IPS DF 6.9 (cell line): ENCODE data around the gene BAMBI.

Experiments
- DNase-seq: peaks from one replicate; pipeline ENCODE4 v3.0.0-alpha.2; 2013; ENCODE audit warnings: low read depth, low spot score
- H3K27ac ChIP-seq: one replicate; pipeline ENCODE4 v1.5.1; 2013; ENCODE audit warnings: low read length, control low read depth
- H3K27me3 ChIP-seq: 2 replicates; pipeline ENCODE4 v1.6.1; 2013; ENCODE audit warnings: mild to moderate bottlenecking, low read length; ENCODE audit not compliant: control insufficient read depth, insufficient read depth
- H3K36me3 ChIP-seq: 2 replicates; pipeline ENCODE4 v1.6.1; 2013; ENCODE audit warnings: low read length; ENCODE audit not compliant: control insufficient read depth, insufficient read depth
- H3K4me1 ChIP-seq: 2 replicates; pipeline ENCODE4 v1.6.1; 2013; ENCODE audit warnings: low read length; ENCODE audit not compliant: control insufficient read depth, insufficient read depth
- H3K4me3 ChIP-seq: 2 replicates; pipeline ENCODE4 v1.5.1; 2013; ENCODE audit warnings: mild to moderate bottlenecking, low read length
- H3K9me3 ChIP-seq: 2 replicates; pipeline ENCODE4 v1.6.1; 2013; ENCODE audit warnings: low read length, inconsistent platforms; ENCODE audit not compliant: control insufficient read depth, insufficient read depth
- WGBS: extraction: QIAGEN DNeasy Blood & Tissue Kit; methylation state at CpG from one replicate; pipeline ENCODE4 v1.1.7; 2013; ENCODE audit warnings: mixed read lengths, missing lambda C conversion rate; ENCODE audit not compliant: insufficient read length, insufficient coverage; 5-methylcytosine and 5-hydroxymethylcytosine counted together

Gene BAMBI

GRCh38 chr10:28676968-28677887 lies at the start of gene BAMBI:
Gene BAMBI (plus strand): TSS chr10:28677521. CDS start chr10:28677898, 377 bp downstream.
- peak within 1 kb of the TSS; percentile 93 for H3K4me3 ChIP-seq
- no peak within 1 kb of the TSS for H3K27ac ChIP-seq
- H3K4me1 ChIP-seq: peaks cover 2% of the 10 kb centered on the region
- no peaks in the 10 kb centered on the region for H3K27me3 ChIP-seq
- H3K36me3 ChIP-seq: peaks cover 5% of the 10 kb centered on the region; the same call in 1 of the 2 replicates
- peak; percentile 74 for DNase-seq
- no peaks in the 10 kb centered on the region for H3K9me3 ChIP-seq
- no CpG with 5 or more reads among the region's 120 CpGs for WGBS

GRCh38 chr10:28628184-28628893 lies 49.0 kb upstream of the BAMBI start:
- Histone ChIP-seq H3K27me3 (no peaks in the 10 kb centered on the region), H3K36me3 (no peaks in the 10 kb centered on the region), H3K4me3 (no peak overlapping the region), H3K4me1 (no peaks in the 10 kb centered on the region), H3K27ac (no peak overlapping the region), H3K9me3 (no peaks in the 10 kb centered on the region)
- DNase-seq: peak; percentile 86
- WGBS: no CpG with 5 or more reads among the region's 15 CpGs

- DNase-seq: no peak
- no peak overlapping the region for H3K27ac ChIP-seq
- H3K27me3 ChIP-seq: no peaks in the 10 kb centered on the region
- no peaks in the 10 kb centered on the region for H3K4me1 ChIP-seq
- H3K9me3 ChIP-seq: no peaks in the 10 kb centered on the region
- WGBS: no CpG with 5 or more reads among the region's 5 CpGs
- H3K36me3 ChIP-seq: no peaks in the 10 kb centered on the region
- no peak overlapping the region for H3K4me3 ChIP-seq
Observed at GRCh38 chr10:28631896-28632583, 45.3 kb upstream of the BAMBI start.

GRCh38 chr10:28632584-28632945 lies 44.8 kb upstream of the BAMBI start:
- Histone ChIP-seq H3K4me3 (no peak overlapping the region), H3K9me3 (no peaks in the 10 kb centered on the region), H3K36me3 (no peaks in the 10 kb centered on the region), H3K27ac (no peak overlapping the region), H3K4me1 (no peaks in the 10 kb centered on the region), H3K27me3 (no peaks in the 10 kb centered on the region)
- DNase-seq: no peak
- no CpG with 5 or more reads among the region's 1 CpG for WGBS

- Histone ChIP-seq H3K4me1 (no peaks in the 10 kb centered on the region), H3K4me3 (no peak overlapping the region), H3K9me3 (no peaks in the 10 kb centered on the region), H3K27me3 (no peaks in the 10 kb centered on the region), H3K27ac (no peak overlapping the region), H3K36me3 (no peaks in the 10 kb centered on the region)
- no CpG with 5 or more reads among the region's 6 CpGs for WGBS
- DNase-seq: no peak
Observed at GRCh38 chr10:28633750-28634149, 43.6 kb upstream of the BAMBI start.

GRCh38 chr10:28637346-28637745 lies 40.0 kb upstream of the BAMBI start:
- no CpG with 5 or more reads among the region's 5 CpGs for WGBS
- H3K27ac ChIP-seq: no peak overlapping the region
- DNase-seq: no peak

GRCh38 chr10:28638392-28638791 lies 38.9 kb upstream of the BAMBI start:
- H3K36me3 ChIP-seq: no peaks in the 10 kb centered on the region
- no peaks in the 10 kb centered on the region for H3K4me1 ChIP-seq
- no peaks in the 10 kb centered on the region for H3K27me3 ChIP-seq
- no peak for DNase-seq
- no peak overlapping the region for H3K27ac ChIP-seq
- H3K4me3 ChIP-seq: no peak overlapping the region
- no peaks in the 10 kb centered on the region for H3K9me3 ChIP-seq

More at GRCh38 chr10:28637346-28637745, 40.0 kb upstream of the BAMBI start:
- H3K4me1 ChIP-seq: no peaks in the 10 kb centered on the region
- H3K9me3 ChIP-seq: no peaks in the 10 kb centered on the region
- no peaks in the 10 kb centered on the region for H3K36me3 ChIP-seq
- H3K27me3 ChIP-seq: no peaks in the 10 kb centered on the region
- H3K4me3 ChIP-seq: no peak overlapping the region

GRCh38 chr10:28640551-28640950 lies 36.8 kb upstream of the BAMBI start:
- WGBS: no CpG with 5 or more reads among the region's 2 CpGs
- Histone ChIP-seq H3K36me3 (no peaks in the 10 kb centered on the region), H3K27ac (no peak overlapping the region), H3K4me1 (no peaks in the 10 kb centered on the region), H3K9me3 (no peaks in the 10 kb centered on the region), H3K4me3 (no peak overlapping the region), H3K27me3 (no peaks in the 10 kb centered on the region)
- no peak for DNase-seq

GRCh38 chr10:28644647-28645046 lies 32.7 kb upstream of the BAMBI start:
- no CpG with 5 or more reads among the region's 5 CpGs for WGBS
- no peaks in the 10 kb centered on the region for H3K27me3 ChIP-seq
- no peak overlapping the region for H3K27ac ChIP-seq
- H3K4me3 ChIP-seq: no peak overlapping the region
- H3K4me1 ChIP-seq: no peaks in the 10 kb centered on the region
- H3K9me3 ChIP-seq: no peaks in the 10 kb centered on the region
- DNase-seq: no peak
- H3K36me3 ChIP-seq: no peaks in the 10 kb centered on the region

- no peaks in the 10 kb centered on the region for H3K27me3 ChIP-seq
- H3K9me3 ChIP-seq: no peaks in the 10 kb centered on the region
- no peak overlapping the region for H3K4me3 ChIP-seq
- no CpG with 5 or more reads among the region's 2 CpGs for WGBS
- H3K4me1 ChIP-seq: no peaks in the 10 kb centered on the region
- no peak for DNase-seq
- H3K36me3 ChIP-seq: no peaks in the 10 kb centered on the region
- H3K27ac ChIP-seq: no peak overlapping the region
Observed at GRCh38 chr10:28652106-28652505, 25.2 kb upstream of the BAMBI start.
